Peyer's patch (tissue), 4 donors: ENCODE measurements around the gene FAM200A.
"Not testable (repeated sequence)": the region's sequence is repeated elsewhere in the genome, so short reads cannot be mapped to it uniquely, and the experiment has no call there.

ENCODE experiments used
- CTCF ChIP-seq, 6 experiments: fragments of 450-650 bp in 4 of 6; fragments of 200-600 bp in 2 of 6; sonication (generic) in 1 of 6; IDR thresholded peaks; one replicate each; pipeline ENCODE4 v1.5.1; 2017 to 2019; ENCODE audit warnings: antibody characterized with exemption in 6 of 6, mild to moderate bottlenecking in 3 of 6, moderate library complexity in 1 of 6
- POLR2A ChIP-seq, 2 donors: fragments of 450-650 bp; IDR thresholded peaks; one replicate each; pipeline ENCODE4 v1.5.1; 2017; ENCODE audit warnings: antibody characterized with exemption in 2 of 2, mild to moderate bottlenecking in 2 of 2, moderate library complexity in 2 of 2

DNA sequence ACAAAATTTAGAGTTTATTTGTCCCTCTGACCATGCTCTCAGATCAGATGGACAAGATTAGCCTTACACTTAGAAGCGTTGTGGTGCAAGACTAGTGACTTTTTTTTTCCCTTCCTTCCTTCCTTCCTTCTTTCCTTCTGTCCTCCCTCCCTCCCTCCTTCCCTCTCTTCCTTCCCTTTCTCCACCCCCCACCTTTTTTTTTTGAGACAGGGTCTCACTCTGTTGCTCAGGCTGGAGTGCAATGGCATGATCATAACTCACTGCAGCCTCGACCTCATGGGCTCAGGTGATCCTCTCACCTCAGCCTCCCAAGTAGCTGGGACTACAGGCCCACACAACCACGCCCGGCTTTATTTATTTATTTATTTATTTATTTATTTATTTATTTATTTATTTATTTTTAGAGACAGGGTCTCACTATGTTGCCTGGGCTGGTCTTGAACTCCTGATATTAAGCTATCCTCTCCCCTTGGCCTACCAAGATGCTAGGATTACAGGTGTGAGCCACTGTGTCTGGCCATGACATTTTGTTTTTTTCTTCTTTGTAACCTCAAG lies 28.9 kb upstream of the FAM200A start:
- not testable (repeated sequence) for TF ChIP-seq CTCF, POLR2A (IDR thresholded peaks at IDR 0.05)
